ENCODE data around the gene JAKMIP3.

Gene JAKMIP3

GRCh38 chr10:132045324-132045723, 20.4 kb upstream of the JAKMIP3 start:
- no peak for DNase-seq

DNA sequence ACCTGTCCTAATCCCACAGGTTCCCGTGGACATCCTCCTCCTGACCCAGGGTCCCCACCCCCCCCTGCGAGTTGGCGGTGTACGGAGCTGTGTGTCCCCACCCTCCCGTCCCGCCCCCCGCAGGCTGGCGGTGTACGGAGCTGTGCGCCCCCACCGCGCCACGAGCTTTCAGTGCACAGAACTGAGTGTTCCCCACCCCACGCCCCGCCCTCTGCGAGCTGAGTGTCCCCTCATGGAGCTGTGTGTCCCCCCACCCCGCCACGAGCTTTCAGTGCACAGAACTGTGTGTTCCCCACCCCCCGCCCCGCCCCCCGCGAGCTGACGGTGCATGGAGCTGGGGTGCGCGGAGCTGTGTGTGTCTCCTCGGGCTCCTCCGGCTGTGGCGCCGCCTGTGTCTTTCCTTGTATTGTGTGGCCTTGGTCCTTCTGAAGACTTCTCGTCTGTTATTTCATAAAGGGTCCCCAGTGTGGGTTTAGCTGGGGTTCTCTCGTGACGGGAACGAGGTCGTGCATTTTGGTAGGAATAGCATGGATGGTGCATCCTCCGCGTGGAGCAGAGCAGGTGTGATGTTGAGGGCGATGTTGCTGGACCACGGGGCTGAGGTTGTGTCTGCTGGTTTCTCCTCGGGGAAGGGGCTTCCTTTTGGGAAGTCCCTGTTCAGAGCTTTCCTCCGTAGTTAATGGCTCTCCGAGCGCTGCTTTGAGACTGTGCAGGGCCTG, 18.0 kb upstream of the JAKMIP3 start:
- no peak for DNase-seq

DNA sequence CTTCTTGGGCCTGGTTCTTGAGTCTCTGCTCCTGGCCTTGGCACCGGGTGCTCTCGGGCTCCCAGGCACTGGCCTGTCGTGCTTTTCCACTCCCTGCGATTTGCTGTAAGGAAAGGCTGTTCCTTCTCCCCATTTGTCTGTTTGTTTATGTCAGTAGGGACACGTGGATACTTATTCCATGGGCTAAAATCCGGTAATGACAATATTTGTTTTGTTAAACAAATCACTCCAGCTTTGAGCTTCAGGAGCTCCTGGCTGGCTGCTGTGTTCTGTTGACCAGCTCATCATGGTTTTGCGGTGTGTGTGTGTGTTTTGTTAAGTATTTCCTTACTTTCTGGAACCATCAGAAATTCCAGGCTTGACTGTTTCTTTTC, 17.5 kb upstream of the JAKMIP3 start:
- no peak for DNase-seq

DNA sequence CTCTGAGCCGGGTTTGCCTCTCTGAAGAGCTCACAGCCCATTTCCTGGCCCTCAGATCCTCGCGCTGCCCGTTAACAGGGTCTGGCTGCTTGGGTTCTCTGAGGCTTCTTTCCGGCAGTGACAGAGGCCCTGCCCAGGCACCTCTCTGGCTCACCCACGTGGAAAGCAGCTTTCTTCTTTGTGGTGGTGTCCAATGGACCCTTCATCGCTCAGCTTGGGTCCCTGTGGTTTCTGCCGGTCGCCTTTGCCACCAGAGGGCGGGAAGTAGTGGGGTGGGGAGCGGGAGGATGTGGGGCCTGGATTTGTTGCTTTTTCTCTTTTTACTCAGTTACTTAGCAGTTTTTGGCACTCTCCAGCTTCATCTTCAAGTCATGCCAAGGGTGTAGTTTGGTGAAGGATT, 15.6 kb upstream of the JAKMIP3 start:
- DNase-seq: no peak

- DNase-seq: no peak
These were observed 13.6 kb upstream of the JAKMIP3 start for GRCh38 chr10:132052124-132052523.

DNA sequence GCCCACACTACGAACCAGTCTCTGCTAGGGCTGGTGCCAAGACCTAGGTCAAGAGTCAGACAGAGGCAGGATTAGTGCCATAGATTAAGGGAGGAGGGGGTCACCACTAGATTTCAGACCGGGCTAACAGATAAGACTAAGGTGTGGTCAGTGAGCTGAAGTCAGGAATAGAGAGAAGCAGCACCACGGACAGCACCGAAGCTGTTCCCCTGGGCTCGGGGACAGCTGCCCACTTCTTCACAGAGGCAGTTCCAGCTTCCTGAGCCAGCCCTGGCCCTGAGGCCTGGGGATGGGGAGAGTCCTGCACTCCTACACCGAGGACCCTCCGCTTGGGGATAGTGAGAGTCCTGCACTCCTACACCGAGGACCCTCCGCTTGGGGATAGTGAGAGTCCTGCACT, 11.2 kb upstream of the JAKMIP3 start:
- no peak for DNase-seq

- DNase-seq: no peak
These were observed 10.1 kb upstream of the JAKMIP3 start for GRCh38 chr10:132055616-132056015.

DNA sequence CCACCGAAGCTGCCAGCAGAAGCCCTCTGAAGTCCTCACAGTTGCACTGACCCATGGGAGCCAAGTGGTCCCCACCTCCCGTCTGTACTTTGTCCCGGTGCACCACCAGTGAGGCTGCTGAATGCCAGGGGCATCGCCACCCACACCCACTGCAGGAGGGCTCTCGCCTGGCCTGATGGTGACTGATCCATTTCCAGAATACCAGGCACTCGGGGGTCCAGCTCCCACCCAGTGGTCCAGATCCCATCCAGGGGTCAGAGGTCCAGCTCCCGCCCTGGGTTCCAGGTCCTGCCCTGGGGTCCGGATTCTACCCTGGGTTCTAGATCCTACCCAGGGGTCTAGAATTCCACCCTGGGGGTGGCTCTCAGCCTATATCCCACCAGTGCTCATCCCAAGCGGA, 9.1 kb upstream of the JAKMIP3 start:
- no peak for DNase-seq

DNA sequence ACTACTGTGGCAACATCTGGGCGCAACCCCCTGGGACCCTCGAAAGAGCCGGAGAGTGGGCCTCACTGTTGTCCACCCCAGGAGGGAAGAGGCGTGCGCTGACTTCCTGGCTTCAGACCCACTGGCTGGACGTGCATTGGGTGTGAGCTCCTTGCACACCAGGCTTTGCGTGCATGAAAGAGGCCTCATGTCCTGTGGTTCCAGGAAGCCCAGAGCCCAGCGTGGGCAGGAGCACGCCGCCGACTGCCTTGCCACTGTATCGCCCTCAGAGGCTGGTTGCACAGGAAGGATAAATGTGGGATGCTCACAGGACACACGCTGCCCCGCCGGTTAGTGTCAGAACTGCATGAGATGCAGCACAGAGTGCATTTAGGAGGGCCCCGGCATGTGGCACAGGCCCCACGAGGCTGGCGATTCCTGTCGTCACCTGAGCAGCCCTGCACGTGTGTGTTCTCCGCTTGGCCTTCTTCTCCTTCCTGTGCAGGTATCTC, 8.5 kb upstream of the JAKMIP3 start:
- DNase-seq: no peak

DNA sequence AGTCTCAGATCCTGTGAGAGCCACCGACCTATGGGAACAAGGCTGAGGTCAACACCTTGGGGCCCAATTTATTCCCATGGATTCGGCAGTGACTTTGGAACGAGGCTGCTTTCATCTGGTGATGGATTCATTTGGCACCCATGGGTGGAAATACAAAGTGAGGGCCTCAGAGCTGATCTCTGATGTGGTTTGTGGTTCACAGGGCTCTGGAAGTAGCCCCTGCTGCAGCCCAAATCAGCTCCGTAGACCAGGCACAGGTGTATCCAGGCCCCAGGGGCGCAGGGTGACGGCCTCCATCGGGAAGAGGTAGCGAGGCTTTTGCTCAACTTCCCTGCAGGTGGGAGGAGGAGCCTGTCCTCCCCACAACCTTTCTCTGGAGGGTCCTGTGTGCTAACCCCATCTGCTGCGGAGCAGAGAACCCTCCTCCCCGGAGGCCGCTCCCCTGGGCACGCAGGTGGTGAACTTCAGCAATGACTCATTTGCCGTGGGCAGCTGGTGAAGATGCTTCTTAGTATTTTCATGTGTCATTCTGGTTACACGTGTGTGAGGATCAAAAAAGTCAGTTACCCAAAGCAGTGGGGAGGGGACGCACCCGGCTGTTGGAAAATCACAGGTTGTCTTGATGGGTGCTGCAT, 7.5 kb upstream of the JAKMIP3 start:
- DNase-seq: no peak

GRCh38 chr10:132058793-132059759, 6.7 kb upstream of the JAKMIP3 start:
- DNase-seq: no peak

DNA sequence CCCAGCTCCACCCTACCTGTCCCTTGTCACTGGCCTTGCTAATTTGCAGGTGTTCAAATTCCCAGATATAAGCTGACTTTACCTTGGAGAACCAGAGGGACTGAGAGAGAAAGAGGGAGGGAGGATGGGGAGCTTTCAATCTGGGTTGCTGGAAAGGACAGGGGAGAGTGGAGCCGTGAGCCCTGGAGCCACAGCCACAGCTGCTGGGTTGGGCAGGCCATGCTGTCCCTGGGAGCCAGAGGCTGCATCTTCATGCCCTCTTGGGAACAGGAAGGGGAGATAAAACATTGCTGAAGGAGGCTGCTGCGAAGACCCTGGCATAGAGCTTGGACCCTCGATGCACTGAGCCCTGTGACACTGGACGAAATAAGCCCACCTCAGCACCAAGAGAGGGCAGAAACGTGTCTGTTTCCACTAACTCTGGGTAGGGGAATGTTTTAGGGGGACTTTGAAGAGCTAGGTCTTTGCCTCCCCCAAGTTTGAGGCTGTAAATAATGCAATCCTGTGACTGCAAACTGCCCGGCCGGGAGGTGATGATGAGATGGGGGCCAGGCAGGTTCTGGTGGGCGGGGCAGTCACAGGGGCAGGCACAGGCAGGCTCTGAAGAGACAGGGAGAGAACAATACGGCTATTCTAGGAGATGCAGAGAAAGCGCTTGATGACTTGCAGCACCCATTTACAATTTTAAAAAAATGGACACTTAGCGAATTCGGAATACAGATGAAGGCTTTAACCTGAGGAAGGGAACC, 5.8 kb upstream of the JAKMIP3 start:
- no peak for DNase-seq

DNA sequence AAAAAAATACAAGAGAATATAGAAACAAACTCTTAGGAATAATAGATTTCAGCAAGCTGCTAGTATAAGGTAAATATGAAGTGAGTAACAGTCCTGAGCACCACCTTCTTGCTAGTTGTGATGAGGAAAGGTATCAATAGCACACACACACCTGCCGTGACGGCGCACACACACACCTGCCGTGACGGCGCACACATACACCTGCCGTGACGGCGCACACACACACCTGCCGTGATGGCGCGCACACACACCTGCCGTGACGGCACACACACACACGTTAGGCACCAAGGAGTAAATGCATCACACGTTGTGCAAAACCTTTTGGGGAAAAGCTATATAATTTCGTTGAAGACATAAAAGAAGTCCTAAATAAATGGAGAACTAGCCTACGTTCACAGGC, 4.7 kb upstream of the JAKMIP3 start:
- DNase-seq: no peak

- no peak for DNase-seq
These were observed 4.3 kb upstream of the JAKMIP3 start for GRCh38 chr10:132061465-132061864.

DNA sequence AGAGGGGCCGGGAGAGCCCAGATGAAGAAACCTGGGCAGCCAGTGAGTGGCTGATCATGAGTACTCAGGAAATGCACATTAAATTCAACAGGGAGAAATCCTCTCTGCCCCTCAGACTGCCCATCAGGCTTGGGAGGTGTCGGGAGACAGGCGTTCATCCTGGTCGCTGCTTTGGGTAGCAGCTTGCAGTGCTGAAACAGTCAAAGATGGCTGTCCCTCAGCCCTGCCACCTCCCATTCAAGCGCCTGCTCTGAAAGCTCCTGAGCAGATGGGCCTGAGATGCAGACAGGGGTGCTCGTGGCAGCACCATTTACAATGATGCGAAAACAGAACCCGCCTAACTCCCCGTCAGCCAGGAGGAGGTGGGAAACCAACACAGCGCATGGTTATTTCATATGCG, 3.6 kb upstream of the JAKMIP3 start:
- DNase-seq: no peak

DNA sequence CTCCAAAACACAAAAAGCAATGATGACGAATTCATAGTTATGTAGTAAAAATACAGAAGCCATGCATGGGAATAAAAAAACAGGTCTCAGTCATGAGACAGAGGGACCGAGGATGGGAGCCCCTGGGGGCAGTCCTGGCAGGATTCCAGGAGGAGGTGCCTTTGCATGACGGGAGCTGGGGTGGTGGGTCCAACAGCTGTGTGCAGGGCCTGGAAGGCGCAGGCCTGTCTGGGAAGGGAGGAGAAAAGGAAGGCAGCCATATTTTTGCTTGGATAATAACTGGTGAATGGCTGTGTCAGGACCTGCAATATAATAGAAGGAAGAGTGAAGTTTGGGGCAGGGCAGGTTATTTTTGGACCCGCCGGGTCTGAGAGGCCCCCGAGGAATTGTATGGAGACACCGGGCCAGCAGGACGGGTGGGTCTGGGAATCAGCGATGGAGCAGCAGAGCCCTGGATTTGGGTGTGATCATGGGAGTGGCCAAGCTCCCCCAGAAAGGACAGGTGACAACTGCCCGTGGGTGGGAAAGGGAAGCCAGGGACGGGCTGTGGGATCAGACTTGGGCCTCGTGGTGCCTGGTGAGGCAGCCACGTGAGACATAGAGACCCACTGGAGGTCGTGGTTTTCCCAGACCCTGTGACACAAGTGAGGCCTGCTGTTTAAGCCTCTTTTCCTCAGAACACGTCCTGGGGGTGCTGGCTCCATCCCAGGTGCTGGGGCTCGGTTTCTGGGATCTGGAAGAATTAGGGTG, 2.9 kb upstream of the JAKMIP3 start:
- DNase-seq: no peak

DNA sequence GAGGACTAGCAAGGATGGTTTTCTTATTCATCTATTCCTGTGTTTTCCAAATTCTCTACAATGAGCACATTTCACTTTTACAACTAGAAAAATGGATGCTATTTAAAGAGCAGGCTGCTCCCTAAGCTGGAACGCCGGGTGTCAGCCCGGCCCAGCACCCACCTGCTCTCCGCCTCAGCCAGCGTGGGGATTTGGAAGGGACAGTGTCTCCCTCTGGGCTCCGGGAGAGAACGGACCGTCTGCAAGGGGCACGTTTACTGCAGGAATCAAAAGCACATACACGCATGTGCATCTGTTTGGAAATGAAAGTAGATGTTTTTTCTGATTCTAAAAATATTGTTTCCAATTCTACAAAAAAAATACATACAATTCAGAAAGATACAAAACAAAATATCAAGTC, 2.3 kb upstream of the JAKMIP3 start:
- no peak for DNase-seq

GRCh38 chr10:132064082-132064755, 1.5 kb upstream of the JAKMIP3 start:
- no peak for DNase-seq

DNA sequence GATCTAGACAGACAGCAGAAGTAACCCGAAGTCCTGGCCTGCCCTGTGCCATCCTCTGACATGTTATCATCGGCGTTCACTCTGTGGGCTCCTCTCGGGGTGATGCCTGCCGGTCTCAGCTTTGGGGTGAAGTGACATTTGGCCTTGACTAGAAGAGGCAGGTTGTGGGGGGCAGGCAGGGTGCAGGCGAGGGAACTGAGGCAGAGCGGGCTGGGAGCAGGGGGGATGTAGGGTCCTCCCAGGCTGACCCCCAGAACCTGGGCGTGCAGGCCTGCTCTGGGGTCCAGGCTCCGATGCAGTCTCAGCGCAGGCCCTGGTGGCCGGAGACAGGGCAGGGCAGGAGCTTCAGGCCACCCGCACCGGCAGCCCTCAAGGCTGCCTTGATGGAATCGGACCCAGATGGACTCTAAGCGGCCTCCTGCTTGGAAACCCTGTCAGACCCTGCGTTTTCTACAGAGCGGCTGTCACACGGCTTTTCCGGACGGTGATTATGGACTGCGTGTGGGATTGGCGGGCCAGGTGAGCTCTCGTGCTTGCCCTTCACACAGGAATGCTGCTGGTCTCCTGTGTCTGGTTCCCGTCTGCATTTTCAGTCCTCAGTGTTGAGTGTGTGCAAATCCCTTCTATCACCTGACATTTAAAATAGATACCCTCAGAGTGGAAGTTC, 842 bp upstream of the JAKMIP3 start:
- no peak for DNase-seq

DNA sequence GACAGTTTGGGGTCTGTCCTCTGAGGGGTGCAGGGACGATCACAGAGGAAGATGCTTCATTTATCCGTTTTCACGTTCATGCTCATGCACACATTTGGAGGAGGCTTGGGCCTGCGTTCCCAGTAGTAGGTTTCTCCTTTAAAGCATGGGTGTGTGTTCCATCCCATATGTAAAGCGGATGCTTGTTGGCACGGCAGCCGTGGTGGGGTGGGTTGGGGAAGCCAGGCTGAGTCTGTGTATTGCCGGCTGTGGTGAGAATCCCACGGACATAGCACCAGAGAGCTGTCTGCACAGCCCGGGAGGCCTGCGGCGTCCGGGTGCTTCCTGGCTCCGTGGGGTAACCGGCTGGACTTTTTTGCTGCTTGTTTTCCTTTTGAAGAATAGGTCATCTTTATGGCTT, 440 bp downstream of the JAKMIP3 start:
- no peak for DNase-seq

DNA sequence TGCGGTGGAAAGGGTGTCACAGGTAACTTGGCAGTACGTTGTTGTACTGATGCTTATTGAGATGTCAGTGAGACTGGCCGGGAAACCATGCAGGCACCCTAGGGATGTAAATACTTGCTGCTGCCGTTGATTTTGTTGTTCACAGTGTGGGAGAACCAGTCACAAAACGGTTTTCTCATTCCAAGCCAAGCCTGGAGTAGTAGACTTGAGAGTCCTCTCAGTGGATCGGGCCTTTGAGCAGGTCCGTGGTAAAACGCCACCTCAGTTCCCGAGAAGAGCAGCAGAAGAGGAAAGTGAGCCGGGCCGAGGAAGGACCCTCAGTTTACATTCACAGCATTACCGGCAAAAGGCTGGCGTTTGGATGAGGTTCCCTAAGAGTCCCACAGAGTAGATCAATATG, 1.1 kb downstream of the JAKMIP3 start:
- DNase-seq: no peak

Data from suppressor macrophage treated with lipopolysaccharide for 4 hours (primary cell).